Measurements from ENCODE around the gene LRBA. TPM values are rescaled to one million over a fixed set of nuclear protein-coding genes. Genes with fewer than 3 reads are reported as not detected.

Gene LRBA
- total and polyA plus RNA-seq, 2 of the 4 experiments (the other 2 are of a cell fraction): 10.2 to 51.6 TPM

- Histone ChIP-seq H3K79me1 (ENCODE audit: low read depth in 1 of 2, low read length in 2 of 2) (no peaks in the 10 kb centered on the region), H3K18ac (ENCODE audit: low read depth, low read length) (no peak overlapping the region), H3K56ac (ENCODE audit: extremely low read depth, insufficient read depth, low read length) (no peak overlapping the region), H3K23ac (ENCODE audit: low read depth, low read length) (no peak overlapping the region), H2AK9ac (replicated peaks; ENCODE audit: low read depth, low read length, poor library complexity) (no peak overlapping the region), H3K36me3 (ENCODE audit: control insufficient read depth, insufficient read depth, low read length) (peaks cover 1% of the 10 kb centered on the region; the same call in 1 of the 2 replicates), H3K9ac (ENCODE audit: low read depth, low read length) (no peak overlapping the region), H4K20me1 (ENCODE audit: insufficient read depth, low read length) (no peaks in the 10 kb centered on the region), H2BK120ac (ENCODE audit: low read depth, low read length) (no peak overlapping the region), H2AK5ac (ENCODE audit: low read depth, low read length) (no peak overlapping the region), H3K9me3 (ENCODE audit: control insufficient read depth, insufficient read depth, low read length) (no peaks in the 10 kb centered on the region), H3K27ac (ENCODE audit: insufficient read depth, low read length) (no peak overlapping the region), H3K4ac (ENCODE audit: low read depth, low read length) (no peak overlapping the region), H3K4me1 (ENCODE audit: control insufficient read depth, insufficient read depth, low read length) (peaks cover 10% of the 10 kb centered on the region), H2BK15ac (ENCODE audit: low read depth, low read length) (no peak overlapping the region), H2BK20ac (ENCODE audit: low read depth, low read length) (no peak overlapping the region), H4K8ac (ENCODE audit: low read depth in 2 of 2, low read length in 2 of 2) (no peak overlapping the region), H3K4me3 (ENCODE audit: insufficient read depth, low read depth, low read length) (no peak overlapping the region), H2BK5ac (ENCODE audit: low read depth, low read length, poor library complexity, severe bottlenecking) (no peak overlapping the region), H4K5ac (ENCODE audit: low read depth, low read length) (no peak overlapping the region), H3K27me3 (ENCODE audit: control insufficient read depth, insufficient read depth, low read length) (no peaks in the 10 kb centered on the region), H3K9me1 (ENCODE audit: insufficient read depth, low read length) (peaks cover 8% of the 10 kb centered on the region; the same call in 1 of the 2 replicates), H4K91ac (ENCODE audit: insufficient read depth, low read depth, low read length) (no peak overlapping the region), H2AFZ (replicated peaks; ENCODE audit: low read length, poor library complexity) (no peak overlapping the region), H3K14ac (replicated peaks; ENCODE audit: low read depth, low read length) (no peak overlapping the region), H3K4me2 (ENCODE audit: low read depth, low read length) (no peak overlapping the region)
- in situ Hi-C loops (cut with MboI; ENCODE audit: low sequenced_read_pairs): no loop called here
- no peak for DNase-seq
- dilution Hi-C loops (cut with HindIII; ENCODE audit: low sequenced_read_pairs, unreplicated experiment): no loop called here
- ChIA-PET CTCF (no interaction called here), POLR2A (ENCODE audit: unreplicated experiment) (no interaction called here)
- intact Hi-C loops (cut with micrococcal nuclease): no loop called here
- no peak for ATAC-seq (ENCODE audit: low read depth)
- WGBS, 2 experiments (ENCODE audit: extremely low coverage in 2 of 2, insufficient read length in 1 of 2): 60% methylated on average over 1 of the region's 3 CpGs; no CpG with 5 or more reads in 1 of the 2 experiments
- no TSS peak for BruUV-seq (replicated peaks)
- TF ChIP-seq NFE2L2 (IDR thresholded peaks at IDR 0.05; ENCODE audit: low read depth, low read length): no peak
- TF ChIP-seq USF2 (IDR thresholded peaks at IDR 0.05; ENCODE audit: low read depth, low read length): no peak
- TF ChIP-seq, protein P1, sequence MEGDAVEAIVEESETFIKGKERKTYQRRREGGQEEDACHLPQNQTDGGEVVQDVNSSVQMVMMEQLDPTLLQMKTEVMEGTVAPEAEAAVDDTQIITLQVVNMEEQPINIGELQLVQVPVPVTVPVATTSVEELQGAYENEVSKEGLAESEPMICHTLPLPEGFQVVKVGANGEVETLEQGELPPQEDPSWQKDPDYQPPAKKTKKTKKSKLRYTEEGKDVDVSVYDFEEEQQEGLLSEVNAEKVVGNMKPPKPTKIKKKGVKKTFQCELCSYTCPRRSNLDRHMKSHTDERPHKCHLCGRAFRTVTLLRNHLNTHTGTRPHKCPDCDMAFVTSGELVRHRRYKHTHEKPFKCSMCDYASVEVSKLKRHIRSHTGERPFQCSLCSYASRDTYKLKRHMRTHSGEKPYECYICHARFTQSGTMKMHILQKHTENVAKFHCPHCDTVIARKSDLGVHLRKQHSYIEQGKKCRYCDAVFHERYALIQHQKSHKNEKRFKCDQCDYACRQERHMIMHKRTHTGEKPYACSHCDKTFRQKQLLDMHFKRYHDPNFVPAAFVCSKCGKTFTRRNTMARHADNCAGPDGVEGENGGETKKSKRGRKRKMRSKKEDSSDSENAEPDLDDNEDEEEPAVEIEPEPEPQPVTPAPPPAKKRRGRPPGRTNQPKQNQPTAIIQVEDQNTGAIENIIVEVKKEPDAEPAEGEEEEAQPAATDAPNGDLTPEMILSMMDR (conservative IDR thresholded peaks at IDR 0.05; ENCODE audit: low read depth, low read length): no peak
- no peak for TF ChIP-seq MAFK (IDR thresholded peaks at IDR 0.05; ENCODE audit: low read depth, low read length)
- no peak for TF ChIP-seq SMC3 (IDR thresholded peaks at IDR 0.05; ENCODE audit: low read depth, low read length)
- TF ChIP-seq ELK1 (IDR thresholded peaks at IDR 0.05; ENCODE audit: borderline replicate concordance, low read depth, low read length): no peak
- TF ChIP-seq POLR2A (IDR thresholded peaks at IDR 0.05; ENCODE audit: low read depth, low read length): no peak
- no peak for TF ChIP-seq MAZ (IDR thresholded peaks at IDR 0.05; ENCODE audit: borderline replicate concordance, low read depth, low read length)
- no peak for TF ChIP-seq FOS (IDR thresholded peaks at IDR 0.05; ENCODE audit: low read depth, low read length)
Observed at GRCh38 chr4:150327262-150327780, 687.8 kb downstream of the LRBA start.
